WTC11 (cell line): ENCODE measurements around the gene TSPAN18. TPM values are rescaled to one million over a fixed set of nuclear protein-coding genes. Genes with fewer than 3 reads are reported as not detected.

Source experiments
- ATAC-seq: fragments of 200-7000 bp; cut with Tn5 transposase; 2 replicates; pipeline ENCODE4 v1.10.0; 2021; ENCODE audit warnings: mild to moderate bottlenecking, moderate library complexity
- CTCF ChIA-PET: fragments of 300-600 bp; sonication (Branson Sonifier 250); formaldehyde crosslinking; loops from one replicate; lab custom pipeline; 2021; ENCODE audit warnings: antibody characterized with exemption; lab: Charles Lee
- POLR2A ChIA-PET: fragments of 350-600 bp; sonication (Branson Sonifier 250); formaldehyde crosslinking; loops from one replicate; lab custom pipeline; 2021; ENCODE audit warnings: antibody characterized with exemption; lab: Charles Lee
- DNase-seq: peaks from one replicate; pipeline ENCODE4 v3.0.0; 2021; ENCODE audit warnings: low spot score
- H3K27ac Mint-ChIP-seq: 2 replicates; pipeline ENCODE4 v1.8.0; 2021; ENCODE audit warnings: mixed read lengths
- H3K27me3 Mint-ChIP-seq: 2 replicates; pipeline ENCODE4 v1.8.0; 2021; ENCODE audit warnings: low read depth, mild to moderate bottlenecking, moderate library complexity, mixed read lengths
- H3K36me3 Mint-ChIP-seq: 2 replicates; pipeline ENCODE4 v1.8.0; 2021; ENCODE audit warnings: mixed read lengths
- H3K4me1 Mint-ChIP-seq: 2 replicates; pipeline ENCODE4 v1.8.0; 2022; ENCODE audit warnings: mixed read lengths
- H3K4me3 Mint-ChIP-seq: 2 replicates; pipeline ENCODE4 v1.8.0; 2021; ENCODE audit warnings: mild to moderate bottlenecking, moderate library complexity, mixed read lengths
- H3K9me3 Mint-ChIP-seq: 2 replicates; pipeline ENCODE4 v1.8.0; 2021; ENCODE audit warnings: mixed read lengths
- CDX4 ChIP-seq: fragments of 250-450 bp; sonication (Bioruptor Pico); IDR thresholded peaks from 2 replicates; pipeline ENCODE4 v1.9.0; 2021; ENCODE audit warnings: moderate library complexity, mild to moderate bottlenecking, inconsistent platforms, borderline replicate concordance
- HMGXB4 ChIP-seq: sonication (generic); formaldehyde crosslinking; IDR thresholded peaks from 2 replicates; pipeline ENCODE4 v1.8.1; 2023; ENCODE audit warnings: mild to moderate bottlenecking, moderate library complexity, missing genetic modification reagents
- IRF1 ChIP-seq: sonication (generic); formaldehyde crosslinking; IDR thresholded peaks from 2 replicates; pipeline ENCODE4 v1.8.0; 2023; ENCODE audit warnings: missing genetic modification reagents
- JUN ChIP-seq: sonication (generic); formaldehyde crosslinking; IDR thresholded peaks from 2 replicates; pipeline ENCODE4 v1.8.0; 2023; ENCODE audit warnings: mild to moderate bottlenecking, missing genetic modification reagents
- NFATC4 ChIP-seq: fragments of 250-450 bp; sonication (Bioruptor Pico); IDR thresholded peaks from 2 replicates; pipeline ENCODE4 v1.9.0; 2021; ENCODE audit warnings: mild to moderate bottlenecking
- PRDM15 ChIP-seq: sonication (generic); formaldehyde crosslinking; IDR thresholded peaks from 2 replicates; pipeline ENCODE4 v1.8.0; 2022; ENCODE audit warnings: missing genetic modification reagents
- ZNF121 ChIP-seq: sonication (generic); formaldehyde crosslinking; IDR thresholded peaks from 2 replicates; pipeline ENCODE4 v1.8.0; 2023; ENCODE audit warnings: missing genetic modification reagents
- ZNF232 ChIP-seq: sonication (generic); formaldehyde crosslinking; IDR thresholded peaks from 2 replicates; pipeline ENCODE4 v1.8.0; 2022; ENCODE audit warnings: mild to moderate bottlenecking, missing genetic modification reagents
- ZNF423 ChIP-seq: fragments of 250-450 bp; sonication (Bioruptor Pico); IDR thresholded peaks from 2 replicates; pipeline ENCODE4 v2.1.2; 2022; ENCODE audit warnings: mild to moderate bottlenecking, moderate library complexity
- total RNA-seq: library from RNA; stranded (reverse); gene quantifications from 3 replicates; pipeline ENCODE4 v1.2.3, GENCODE V29; 2021
- TF ChIP-seq, protein P1 (sequence below): sonication (generic); formaldehyde crosslinking; IDR thresholded peaks from 2 replicates; pipeline ENCODE4 v1.8.0; 2022; ENCODE audit warnings: mild to moderate bottlenecking, missing genetic modification reagents
- TF ChIP-seq, protein P2 (sequence below): sonication (generic); formaldehyde crosslinking; IDR thresholded peaks from 2 replicates; pipeline ENCODE4 v1.8.1; 2023; ENCODE audit warnings: mild to moderate bottlenecking, missing genetic modification reagents, moderate library complexity
- TF ChIP-seq, protein P3 (sequence below): sonication (generic); formaldehyde crosslinking; IDR thresholded peaks from 2 replicates; pipeline ENCODE4 v1.8.1; 2023; ENCODE audit warnings: mild to moderate bottlenecking, missing genetic modification reagents, borderline replicate concordance

TSPAN18 gene
- total RNA-seq, 1 experiment from 2014 or later = 44.7 TPM

- no peaks in the 10 kb centered on the region for H3K9me3 Mint-ChIP-seq
- H3K27ac Mint-ChIP-seq = no peak overlapping the region
- H3K4me3 Mint-ChIP-seq = no peak overlapping the region
- no peaks in the 10 kb centered on the region for H3K36me3 Mint-ChIP-seq
- DNase-seq = no peak
- TF ChIP-seq ZNF423 (CRISPR knock-in tag) (no peak), ZNF121 (no peak), HMGXB4 (CRISPR knock-in tag) (no peak), ZNF232 (CRISPR knock-in tag) (no peak), JUN (no peak), PRDM15 (CRISPR knock-in tag) (no peak), CDX4 (no peak), IRF1 (CRISPR knock-in tag) (no peak), NFATC4 (no peak)
- TF ChIP-seq, protein P1, sequence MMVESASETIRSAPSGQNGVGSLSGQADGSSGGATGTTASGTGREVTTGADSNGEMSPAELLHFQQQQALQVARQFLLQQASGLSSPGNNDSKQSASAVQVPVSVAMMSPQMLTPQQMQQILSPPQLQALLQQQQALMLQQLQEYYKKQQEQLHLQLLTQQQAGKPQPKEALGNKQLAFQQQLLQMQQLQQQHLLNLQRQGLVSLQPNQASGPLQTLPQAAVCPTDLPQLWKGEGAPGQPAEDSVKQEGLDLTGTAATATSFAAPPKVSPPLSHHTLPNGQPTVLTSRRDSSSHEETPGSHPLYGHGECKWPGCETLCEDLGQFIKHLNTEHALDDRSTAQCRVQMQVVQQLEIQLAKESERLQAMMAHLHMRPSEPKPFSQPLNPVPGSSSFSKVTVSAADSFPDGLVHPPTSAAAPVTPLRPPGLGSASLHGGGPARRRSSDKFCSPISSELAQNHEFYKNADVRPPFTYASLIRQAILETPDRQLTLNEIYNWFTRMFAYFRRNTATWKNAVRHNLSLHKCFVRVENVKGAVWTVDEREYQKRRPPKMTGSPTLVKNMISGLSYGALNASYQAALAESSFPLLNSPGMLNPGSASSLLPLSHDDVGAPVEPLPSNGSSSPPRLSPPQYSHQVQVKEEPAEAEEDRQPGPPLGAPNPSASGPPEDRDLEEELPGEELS (CRISPR knock-in tag) = no peak
- TF ChIP-seq, protein P2, sequence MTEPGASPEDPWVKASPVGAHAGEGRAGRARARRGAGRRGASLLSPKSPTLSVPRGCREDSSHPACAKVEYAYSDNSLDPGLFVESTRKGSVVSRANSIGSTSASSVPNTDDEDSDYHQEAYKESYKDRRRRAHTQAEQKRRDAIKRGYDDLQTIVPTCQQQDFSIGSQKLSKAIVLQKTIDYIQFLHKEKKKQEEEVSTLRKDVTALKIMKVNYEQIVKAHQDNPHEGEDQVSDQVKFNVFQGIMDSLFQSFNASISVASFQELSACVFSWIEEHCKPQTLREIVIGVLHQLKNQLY = no peak
- TF ChIP-seq, protein P3, sequence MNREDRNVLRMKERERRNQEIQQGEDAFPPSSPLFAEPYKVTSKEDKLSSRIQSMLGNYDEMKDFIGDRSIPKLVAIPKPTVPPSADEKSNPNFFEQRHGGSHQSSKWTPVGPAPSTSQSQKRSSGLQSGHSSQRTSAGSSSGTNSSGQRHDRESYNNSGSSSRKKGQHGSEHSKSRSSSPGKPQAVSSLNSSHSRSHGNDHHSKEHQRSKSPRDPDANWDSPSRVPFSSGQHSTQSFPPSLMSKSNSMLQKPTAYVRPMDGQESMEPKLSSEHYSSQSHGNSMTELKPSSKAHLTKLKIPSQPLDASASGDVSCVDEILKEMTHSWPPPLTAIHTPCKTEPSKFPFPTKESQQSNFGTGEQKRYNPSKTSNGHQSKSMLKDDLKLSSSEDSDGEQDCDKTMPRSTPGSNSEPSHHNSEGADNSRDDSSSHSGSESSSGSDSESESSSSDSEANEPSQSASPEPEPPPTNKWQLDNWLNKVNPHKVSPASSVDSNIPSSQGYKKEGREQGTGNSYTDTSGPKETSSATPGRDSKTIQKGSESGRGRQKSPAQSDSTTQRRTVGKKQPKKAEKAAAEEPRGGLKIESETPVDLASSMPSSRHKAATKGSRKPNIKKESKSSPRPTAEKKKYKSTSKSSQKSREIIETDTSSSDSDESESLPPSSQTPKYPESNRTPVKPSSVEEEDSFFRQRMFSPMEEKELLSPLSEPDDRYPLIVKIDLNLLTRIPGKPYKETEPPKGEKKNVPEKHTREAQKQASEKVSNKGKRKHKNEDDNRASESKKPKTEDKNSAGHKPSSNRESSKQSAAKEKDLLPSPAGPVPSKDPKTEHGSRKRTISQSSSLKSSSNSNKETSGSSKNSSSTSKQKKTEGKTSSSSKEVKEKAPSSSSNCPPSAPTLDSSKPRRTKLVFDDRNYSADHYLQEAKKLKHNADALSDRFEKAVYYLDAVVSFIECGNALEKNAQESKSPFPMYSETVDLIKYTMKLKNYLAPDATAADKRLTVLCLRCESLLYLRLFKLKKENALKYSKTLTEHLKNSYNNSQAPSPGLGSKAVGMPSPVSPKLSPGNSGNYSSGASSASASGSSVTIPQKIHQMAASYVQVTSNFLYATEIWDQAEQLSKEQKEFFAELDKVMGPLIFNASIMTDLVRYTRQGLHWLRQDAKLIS (CRISPR knock-in tag) = no peak
- CTCF ChIA-PET = interaction anchor here (1.3 to 3.2 kb wide), 2 partner anchors 35 to 51 kb away, joined by 5 to 10 read pairs; no protein-coding TSS in a partner anchor
- POLR2A ChIA-PET = no interaction called here
- H3K4me1 Mint-ChIP-seq = peaks cover 8% of the 10 kb centered on the region
- H3K27me3 Mint-ChIP-seq = no peaks in the 10 kb centered on the region
- no peak for ATAC-seq
These were observed 244.4 kb downstream of the TSPAN18 start for GRCh38 chr11:44971185-44971584.
